SK-N-SH (cell line): ENCODE measurements around the gene SLC13A1. TPM values are rescaled to one million over a fixed set of nuclear protein-coding genes. Genes with fewer than 3 reads are reported as not detected.

Source experiments
- CTCF ChIA-PET: fragments of 300-600, 350-600 bp; formaldehyde crosslinking; extraction: SDS; loops from one replicate; lab custom pipeline; 2021; lab: Yijun Ruan, JAX
- POLR2A ChIA-PET: fragments of 350-600 bp; sonication (Branson Sonifier 250); formaldehyde crosslinking; extraction: SDS; loops from one replicate; lab custom pipeline; 2020; ENCODE audit warnings: antibody characterized with exemption, inconsistent platforms; lab: Yijun Ruan, JAX
- DNase-seq: peaks from one replicate; pipeline ENCODE4 v3.0.0; 2012
- H2AFZ ChIP-seq: fragments of 200-600 bp; sonication (generic); 2 replicates; pipeline ENCODE4 v1.8.1; 2016; ENCODE audit warnings: antibody characterized with exemption, mild to moderate bottlenecking, low read depth
- H3F3A ChIP-seq: fragments of 200-600 bp; sonication (generic); replicated peaks from 2 replicates; pipeline ENCODE3; 2016; ENCODE audit warnings: antibody characterized with exemption, mild to moderate bottlenecking; ENCODE audit not compliant: insufficient read depth
- H3K27ac ChIP-seq, 2 experiments: fragments of 200-500 bp in 1 of 2; fragments of 200-600 bp in 1 of 2; sonication (Bioruptor generic) in 1 of 2; sonication (generic), shearing (Covaris generic) in 1 of 2; 2 replicates each; pipeline versions ENCODE4 v1.5.1 to v1.6.1; 2014 to 2016; ENCODE audit warnings: low read depth in 2 of 2, inconsistent platforms in 1 of 2, low read length in 1 of 2, mild to moderate bottlenecking in 1 of 2, mixed read lengths in 1 of 2
- H3K27me3 ChIP-seq: fragments of 200-600 bp; sonication (generic), shearing (Covaris generic); 2 replicates; pipeline ENCODE4 v1.6.1; 2016; ENCODE audit warnings: mixed run types; ENCODE audit not compliant: insufficient read depth
- H3K36me3 ChIP-seq, 2 experiments: fragments of 200-500 bp in 1 of 2; fragments of 200-600 bp in 1 of 2; sonication (Bioruptor generic) in 1 of 2; sonication (generic) in 1 of 2; replicated peaks in 1 of 2; 2 replicates each; pipeline versions ENCODE3 to v1.5.1; 2014 to 2016; ENCODE audit warnings: low read length in 1 of 2, mild to moderate bottlenecking in 1 of 2; ENCODE audit not compliant: insufficient read depth in 2 of 2, control insufficient read depth in 1 of 2
- H3K4me1 ChIP-seq, 2 experiments: fragments of 200-500 bp in 1 of 2; fragments of 200-600 bp in 1 of 2; sonication (Bioruptor generic) in 1 of 2; sonication (generic), shearing (Covaris generic) in 1 of 2; 2 replicates each; pipeline versions ENCODE4 v1.5.1 to v1.6.1; 2014 to 2016; ENCODE audit warnings: low read depth in 1 of 2, low read length in 1 of 2, mixed run types in 1 of 2; ENCODE audit not compliant: insufficient read depth in 2 of 2, control insufficient read depth in 1 of 2
- H3K4me2 ChIP-seq: fragments of 200-600 bp; sonication (generic), shearing (Covaris generic); 2 replicates; pipeline ENCODE4 v1.6.1; 2017; ENCODE audit warnings: mixed run types
- H3K4me3 ChIP-seq, 2 experiments: fragments of 200-500 bp in 1 of 2; fragments of 200-600 bp in 1 of 2; sonication (Bioruptor generic) in 1 of 2; sonication (generic), shearing (Covaris generic) in 1 of 2; 2 replicates each; pipeline versions ENCODE4 v1.5.1 to v1.8.1; 2014 to 2016; ENCODE audit warnings: low read depth in 2 of 2, inconsistent platforms in 1 of 2, low read length in 1 of 2, mild to moderate bottlenecking in 1 of 2, mixed read lengths in 1 of 2, moderate library complexity in 1 of 2
- H3K79me2 ChIP-seq: fragments of 200-600 bp; sonication (generic); 2 replicates; pipeline ENCODE4 v1.8.1; 2017; ENCODE audit warnings: mild to moderate bottlenecking; ENCODE audit not compliant: insufficient read depth
- H3K9ac ChIP-seq: fragments of 200-600 bp; sonication (generic); 2 replicates; pipeline ENCODE4 v1.6.1; 2017; ENCODE audit warnings: mixed run types
- H3K9me2 ChIP-seq: fragments of 200-600 bp; sonication (generic); 2 replicates; pipeline ENCODE4 v1.6.1; 2017; ENCODE audit warnings: mixed run types
- H3K9me3 ChIP-seq: fragments of 200-600 bp; sonication (generic); 2 replicates; pipeline ENCODE4 v1.6.1; 2017; ENCODE audit warnings: mixed run types, mild to moderate bottlenecking, moderate library complexity
- H4K20me1 ChIP-seq: fragments of 200-600 bp; sonication (generic); 2 replicates; pipeline ENCODE4 v1.6.1; 2017; ENCODE audit warnings: mild to moderate bottlenecking, mixed run types; ENCODE audit not compliant: insufficient read depth
- FOSL2 ChIP-seq: IDR thresholded peaks from 2 replicates; pipeline ENCODE4 v1.4.0; 2012; ENCODE audit warnings: low read depth, mild to moderate bottlenecking, moderate library complexity, borderline replicate concordance
- IRF3 ChIP-seq: fragments of 150-350 bp; IDR thresholded peaks from 2 replicates; pipeline ENCODE4 v1.6.1; 2016; ENCODE audit warnings: mild to moderate bottlenecking, low read depth, low read length
- MEF2A ChIP-seq: IDR thresholded peaks from 2 replicates; pipeline ENCODE4 v1.4.0; 2012; ENCODE audit warnings: low read depth, borderline replicate concordance
- NRF1 ChIP-seq: IDR thresholded peaks from 2 replicates; pipeline ENCODE4 v1.6.1; 2012; ENCODE audit warnings: low read depth, mild to moderate bottlenecking, low read length
- POLR2AphosphoS5 ChIP-seq: IDR thresholded peaks from 2 replicates; pipeline ENCODE4 v1.6.1; 2012; ENCODE audit warnings: low read depth, low read length
- REST ChIP-seq: IDR thresholded peaks from 2 replicates; pipeline ENCODE4 v1.6.1; 2012; ENCODE audit warnings: mild to moderate bottlenecking, low read depth, low read length, moderate library complexity
- RFX5 ChIP-seq: IDR thresholded peaks from 2 replicates; pipeline ENCODE4 v1.6.1; 2012; ENCODE audit warnings: mild to moderate bottlenecking, improper control_type of control experiment, low read length
- TCF12 ChIP-seq: IDR thresholded peaks from 2 replicates; pipeline ENCODE4 v1.4.0; 2012
- USF1 ChIP-seq: IDR thresholded peaks from 2 replicates; pipeline ENCODE4 v1.4.0; 2012; ENCODE audit warnings: low read depth, borderline replicate concordance
- YY1 ChIP-seq: IDR thresholded peaks from 2 replicates; pipeline ENCODE4 v1.4.0; 2012; ENCODE audit warnings: low read depth, mild to moderate bottlenecking
- WGBS: methylation state at CpG from one replicate; pipeline ENCODE4 v1.1.6; 2017; ENCODE audit warnings: low lambda C conversion rate; 5-methylcytosine and 5-hydroxymethylcytosine counted together
- polyA plus RNA-seq, 3 experiments: library from polyadenylated mRNA; depleted of rRNA; stranded (reverse); fragments of >200 nt; gene quantifications; 2 replicates each; pipeline ENCODE4 v1.2.3, GENCODE V29; 2012

The SLC13A1 gene
- polyA plus RNA-seq, 1 of the 3 experiments (the other 2 are of a cell fraction), result not detected

GRCh38 chr7:123096976-123097375 lies 102.8 kb downstream of the SLC13A1 start:
- POLR2A ChIA-PET, result no interaction called here
- no peak overlapping the region for H3K4me2 ChIP-seq
- CTCF ChIA-PET, result interaction anchor here (1.0 kb wide), 1 partner anchor 57 kb away, joined by 3 read pairs; no protein-coding TSS in a partner anchor

More at GRCh38 chr7:123096976-123097375, 102.8 kb downstream of the SLC13A1 start:
- Histone ChIP-seq H3K4me3 (no peak overlapping the region), H3K4me1 (no peaks in the 10 kb centered on the region), H3K9me3 (no peaks in the 10 kb centered on the region), H3K79me2 (no peaks in the 10 kb centered on the region), H3K36me3 (no peaks in the 10 kb centered on the region), H3K27me3 (no peaks in the 10 kb centered on the region; the same call in 1 of the 2 replicates), H2AFZ (no peak overlapping the region), H3K27ac (no peak overlapping the region), H3F3A (no peaks in the 10 kb centered on the region), H3K9me2 (no peaks in the 10 kb centered on the region), H4K20me1 (no peaks in the 10 kb centered on the region), H3K9ac (no peak overlapping the region)
- WGBS, result 0% methylated on average over 1 of the region's 1 CpG
- DNase-seq, result no peak
- no peak for TF ChIP-seq REST
- no peak for TF ChIP-seq FOSL2
- TF ChIP-seq POLR2AphosphoS5, result no peak
- TF ChIP-seq RFX5, result no peak
- no peak for TF ChIP-seq TCF12
- no peak for TF ChIP-seq YY1
- no peak for TF ChIP-seq IRF3
- TF ChIP-seq USF1, result no peak
- TF ChIP-seq MEF2A, result no peak
- no peak for TF ChIP-seq NRF1
